Measurements from ENCODE around the gene PPM1J.
"Not testable (repeated sequence)": the region's sequence is repeated elsewhere in the genome, so short reads cannot be mapped to it uniquely, and the experiment has no call there.

PPM1J gene

DNA sequence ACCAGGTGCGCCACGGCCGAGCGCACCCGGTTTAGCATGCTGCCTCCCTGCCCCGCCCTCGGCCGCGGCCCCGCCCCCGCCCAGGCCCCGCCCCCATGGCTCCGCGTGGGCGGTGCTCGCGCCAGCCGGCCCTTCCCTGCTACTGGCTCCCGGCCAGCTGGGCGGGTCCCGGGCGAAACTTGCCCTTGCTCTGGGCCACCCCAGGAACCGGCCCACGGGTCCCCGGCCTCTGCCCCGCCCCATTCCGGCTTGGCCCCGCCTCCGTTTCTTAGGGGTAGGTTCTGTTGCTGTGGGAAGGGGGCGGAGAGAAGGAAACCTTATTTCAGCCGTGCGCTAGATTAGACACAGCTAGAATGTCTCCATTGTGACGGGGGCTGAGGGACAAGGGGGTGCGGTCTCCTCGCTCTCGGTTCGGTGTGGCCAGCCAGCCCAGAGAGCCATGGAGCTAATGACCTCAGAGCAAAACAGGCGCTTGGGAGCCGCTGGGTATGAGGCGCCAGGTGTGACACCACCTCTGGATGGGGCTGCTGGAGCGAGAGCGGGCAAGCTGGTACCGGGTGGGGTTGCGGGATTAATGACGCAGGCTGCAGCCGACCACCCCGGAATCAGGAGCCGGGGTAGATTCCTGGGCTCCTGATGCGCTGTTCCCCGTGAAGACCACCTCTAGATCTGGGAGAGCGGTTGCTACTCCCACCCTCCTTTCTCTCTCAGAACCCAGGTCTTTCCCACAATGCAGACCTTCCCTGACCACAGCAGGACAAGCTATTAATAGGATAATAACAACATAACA, at the start of gene PPM1J:
TSS of gene PPM1J (minus strand) at position 69 of the 790 bp plus-strand sequence. CDS start at position 38, 31 bp downstream.
- peak; percentile 82 for DNase-seq (ENCODE audit: low read depth)

DNA sequence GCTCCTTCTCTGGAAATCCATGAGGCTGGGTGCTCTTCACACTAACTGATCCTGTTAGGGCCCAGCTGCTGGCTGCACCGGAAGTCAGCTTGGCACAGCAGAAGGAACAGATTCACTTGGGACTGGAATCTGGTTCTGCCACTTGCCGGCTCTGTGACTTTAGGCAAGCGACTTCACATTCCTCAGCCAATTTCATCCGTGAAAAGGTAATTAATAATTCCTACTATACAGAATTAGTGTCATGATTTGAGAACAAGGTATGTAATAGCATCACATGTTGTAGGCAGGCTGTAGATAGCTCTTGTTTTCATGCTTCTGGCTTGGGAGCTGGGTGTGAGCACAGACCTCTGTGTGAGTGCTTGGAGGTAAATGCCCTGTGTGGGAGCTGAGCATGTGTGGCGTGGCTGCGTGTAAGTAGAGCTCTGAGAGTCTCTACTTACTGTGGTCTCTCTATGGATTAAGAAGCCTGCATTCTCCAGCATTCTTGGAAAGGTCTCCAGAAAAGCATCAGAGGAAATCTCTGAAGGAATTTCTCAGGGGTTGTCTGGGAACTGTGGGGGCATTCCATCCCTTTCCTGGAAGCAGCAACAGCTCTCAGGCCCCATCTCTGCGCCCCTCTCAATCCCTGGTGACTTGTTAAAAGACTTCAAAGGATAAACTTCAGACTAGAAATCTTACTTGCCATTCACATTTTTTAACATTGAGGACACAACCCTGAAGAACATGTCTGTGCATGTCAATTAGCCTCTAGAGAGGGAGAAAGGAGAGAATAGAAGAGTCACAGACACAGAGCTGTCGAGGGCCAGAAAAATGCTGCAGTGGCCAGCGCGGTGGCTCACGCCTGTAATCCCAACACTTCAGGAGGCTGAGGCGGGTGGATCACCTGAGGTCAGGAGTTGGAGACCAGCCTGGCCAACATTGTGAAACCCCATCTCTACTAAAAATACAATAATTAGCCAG, 47.7 kb upstream of the PPM1J start:
- DNase-seq (ENCODE audit: low read depth) = no peak

DNA sequence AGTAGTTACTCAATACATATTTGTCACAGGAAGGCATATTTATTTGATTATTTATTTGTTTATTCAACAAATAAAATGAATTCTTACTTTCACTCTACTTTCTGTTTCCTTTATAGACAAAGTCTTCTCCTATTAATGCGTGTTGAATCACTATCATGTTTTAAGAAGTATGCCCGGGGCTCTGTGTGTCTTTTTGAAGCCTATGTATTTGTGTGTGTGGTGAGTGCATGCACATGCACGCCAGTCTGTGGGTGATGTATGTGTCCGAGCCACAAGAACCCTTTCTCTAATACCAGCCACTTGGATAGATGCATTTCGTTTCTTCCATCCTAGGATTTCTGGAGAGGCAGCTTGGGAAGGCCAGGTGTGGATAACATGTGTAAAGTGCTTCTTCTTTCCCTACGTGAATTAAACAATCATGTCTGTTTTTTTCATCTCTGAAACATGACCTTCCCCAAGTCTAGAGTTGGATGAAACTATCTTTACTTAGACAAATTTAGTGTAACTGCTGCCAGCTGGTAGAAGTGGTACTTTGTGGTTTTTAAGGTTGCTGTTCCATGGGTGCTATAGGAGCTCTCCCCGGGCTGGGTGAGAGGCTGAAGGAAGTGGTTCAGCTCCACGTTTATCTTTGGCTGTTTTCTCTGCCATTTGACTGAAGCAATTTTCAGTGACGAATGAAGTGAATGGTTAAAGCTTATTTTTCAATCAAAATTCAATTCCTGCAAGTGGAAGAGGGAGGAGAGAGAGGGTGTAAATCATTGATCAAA, 46.8 kb upstream of the PPM1J start:
- DNase-seq (ENCODE audit: low read depth) = no peak

GRCh38 chr1:112759228-112759627, 44.1 kb upstream of the PPM1J start:
- no peak for DNase-seq (ENCODE audit: low read depth)

DNA sequence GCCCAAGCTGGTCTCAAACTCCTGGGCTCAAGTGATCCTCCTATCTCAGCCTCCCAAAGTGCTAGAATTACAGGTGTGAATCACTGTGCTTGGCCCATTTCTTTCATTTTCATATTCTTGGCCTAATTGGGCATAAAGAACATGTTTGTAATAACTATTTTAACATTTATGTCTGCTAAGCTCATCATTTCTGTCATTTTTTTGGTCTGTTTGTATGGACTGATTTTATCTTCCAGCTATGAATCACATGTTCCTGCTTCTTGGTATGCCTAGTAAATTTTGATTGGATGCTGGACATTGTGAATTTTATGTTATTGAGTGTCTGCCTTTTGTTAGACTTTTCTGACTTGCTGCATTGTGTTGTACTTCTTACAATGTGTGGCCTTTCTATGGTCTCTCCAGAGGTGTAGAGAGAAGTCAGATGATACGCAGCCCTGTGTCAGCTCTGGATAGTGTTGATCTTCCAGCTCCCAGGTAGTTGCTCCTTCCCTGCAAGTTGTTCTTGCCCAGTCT, 39.0 kb upstream of the PPM1J start:
- no peak for DNase-seq (ENCODE audit: low read depth)

DNA sequence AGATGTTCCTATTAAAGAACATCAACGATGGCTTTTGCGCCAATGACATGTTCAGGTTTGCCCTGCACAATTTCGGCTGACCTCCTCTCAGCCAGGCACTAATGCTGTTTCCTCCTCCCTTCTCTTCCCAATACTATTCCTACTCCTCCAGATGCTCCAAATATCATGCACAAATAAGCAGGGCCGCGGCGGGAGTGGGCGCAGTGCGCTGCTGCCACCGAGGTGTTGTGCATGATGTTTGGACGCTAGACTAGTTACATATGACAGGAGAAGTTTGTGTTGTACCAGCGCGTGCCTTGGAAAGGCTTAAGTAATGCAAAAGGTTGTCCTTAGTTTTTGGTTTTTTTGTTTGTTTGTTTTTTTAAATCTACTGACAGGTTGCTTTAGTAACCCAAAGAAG, 33.3 kb upstream of the PPM1J start:
- DNase-seq (ENCODE audit: low read depth) = no peak

DNA sequence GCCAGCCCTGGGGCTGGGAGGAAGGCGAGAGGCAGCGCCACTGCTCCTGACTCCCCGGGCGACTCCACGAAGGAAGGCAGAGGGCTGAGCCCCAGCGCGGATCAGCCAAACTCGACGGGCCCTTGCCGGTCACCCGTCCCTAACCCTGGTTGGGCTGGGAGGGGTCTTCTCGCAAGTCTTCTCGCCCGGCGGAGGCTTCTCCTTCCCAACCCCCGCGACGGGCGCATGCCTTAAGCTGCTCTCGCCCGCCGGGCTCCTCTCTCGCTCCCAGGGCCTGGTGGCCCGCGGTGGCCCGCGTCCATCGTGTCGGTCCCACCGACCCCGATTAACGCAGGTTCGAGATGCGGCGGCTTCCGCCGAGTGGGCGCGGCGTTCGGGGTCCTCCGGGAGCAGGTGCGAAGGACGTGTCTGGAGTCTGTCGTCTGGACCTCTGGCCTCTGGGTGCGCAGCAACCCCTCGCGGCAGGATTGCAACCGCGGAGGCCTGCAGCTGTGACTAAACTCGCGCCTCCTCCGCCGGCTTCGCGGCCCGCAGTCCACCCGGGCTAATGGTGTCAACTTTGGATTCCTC, 29.0 kb upstream of the PPM1J start:
- no peak for DNase-seq (ENCODE audit: low read depth)

- no peak for DNase-seq (ENCODE audit: low read depth)
Measured at GRCh38 chr1:112743174-112744008, 28.3 kb upstream of the PPM1J start.

DNA sequence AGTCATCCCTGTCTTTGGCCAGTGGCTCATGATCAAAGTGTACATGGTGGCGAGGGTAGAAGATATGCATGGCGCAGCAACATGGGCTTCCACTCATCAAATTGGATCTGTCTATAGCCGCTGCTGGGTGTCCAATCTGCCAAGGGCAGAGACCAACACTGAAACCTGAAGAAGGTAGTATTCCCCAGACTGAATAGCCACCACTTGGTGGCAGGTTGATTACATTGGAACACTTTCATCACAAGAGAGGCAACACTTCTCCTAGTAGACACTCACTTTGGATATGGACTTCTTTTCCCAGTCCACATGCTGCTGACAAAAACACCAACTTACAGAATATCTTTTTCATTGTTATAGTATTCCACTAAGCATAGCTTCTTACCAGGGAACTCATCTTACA, 22.4 kb upstream of the PPM1J start:
- no peak for DNase-seq (ENCODE audit: low read depth)

DNA sequence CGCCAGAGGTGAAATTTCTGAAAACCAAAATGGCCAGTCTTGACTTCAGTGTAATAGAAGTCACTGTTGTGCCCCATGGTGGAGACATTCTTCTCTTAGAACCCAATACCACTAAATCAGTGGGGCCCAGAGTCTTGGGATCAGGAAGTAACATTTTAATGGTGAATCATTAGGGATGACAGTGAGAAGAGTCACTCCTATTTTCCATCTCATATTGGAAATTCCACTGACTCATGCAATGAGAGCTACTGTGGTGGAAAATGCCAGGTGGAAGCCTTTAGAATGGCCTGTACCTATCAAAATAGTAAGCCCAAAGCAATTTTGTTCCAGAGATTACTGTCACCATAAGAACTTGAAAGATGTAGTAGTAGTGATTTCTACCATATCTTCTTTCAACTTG, 20.6 kb upstream of the PPM1J start:
- DNase-seq (ENCODE audit: low read depth) = no peak

DNA sequence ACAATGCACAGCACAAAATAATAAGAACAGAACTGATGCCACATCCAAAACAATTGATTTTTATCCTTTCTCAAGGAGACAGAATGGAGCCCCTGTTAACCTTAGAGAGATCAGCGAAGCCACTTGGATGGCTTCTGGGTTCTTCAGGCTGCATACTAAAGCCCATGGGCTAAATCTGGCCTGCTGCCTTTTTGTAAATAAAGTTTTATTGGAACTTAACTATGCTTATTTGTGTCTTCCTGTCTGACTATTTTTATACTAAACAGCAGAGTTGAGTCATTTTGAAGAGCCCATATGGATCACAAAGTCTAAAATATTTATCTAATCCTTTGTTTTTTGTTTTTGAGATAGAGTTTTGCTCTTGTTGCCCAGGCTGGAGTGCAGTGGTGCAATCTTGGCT, 16.3 kb upstream of the PPM1J start:
- no peak for DNase-seq (ENCODE audit: low read depth)

GRCh38 chr1:112729909-112730308, 14.8 kb upstream of the PPM1J start:
- DNase-seq (ENCODE audit: low read depth) = no peak

GRCh38 chr1:112729011-112729410, 13.9 kb upstream of the PPM1J start:
- not testable (repeated sequence) for DNase-seq (ENCODE audit: low read depth)

DNA sequence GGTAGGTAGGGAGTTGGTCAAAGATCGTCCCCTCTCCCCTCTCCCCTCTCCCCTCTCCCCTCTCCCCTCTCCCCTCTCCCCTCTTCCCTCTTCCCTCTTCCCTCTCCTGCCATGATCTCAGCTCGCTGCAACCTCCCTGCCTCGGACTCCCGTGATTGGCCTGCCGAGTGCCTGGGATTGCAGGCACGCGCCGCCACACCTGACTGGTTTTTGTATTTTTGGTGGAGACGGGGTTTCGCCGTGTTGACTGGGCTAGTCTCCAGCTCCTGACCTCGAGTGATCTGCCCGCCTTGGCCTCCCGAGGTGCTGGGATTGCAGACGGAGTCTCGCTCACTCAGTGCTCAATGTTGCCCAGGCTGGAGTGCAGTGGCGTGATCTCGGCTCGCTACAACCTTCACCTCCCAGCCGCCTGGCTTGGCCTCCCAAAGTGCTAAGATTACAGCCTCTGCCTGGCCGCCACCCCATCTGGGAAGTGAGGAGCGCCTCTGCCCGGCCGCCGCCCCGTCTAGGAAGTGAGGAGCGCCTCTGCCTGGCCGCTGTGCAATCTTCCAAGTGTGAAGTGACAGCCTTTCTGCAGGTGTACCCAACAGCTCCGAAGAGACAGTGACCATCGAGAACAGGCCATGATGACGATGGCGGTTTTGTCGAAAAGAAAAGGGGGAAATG, 13.3 kb upstream of the PPM1J start:
- not testable (repeated sequence) for DNase-seq (ENCODE audit: low read depth)

GRCh38 chr1:112727716-112728115, 12.6 kb upstream of the PPM1J start:
- DNase-seq (ENCODE audit: low read depth) = no peak

DNA sequence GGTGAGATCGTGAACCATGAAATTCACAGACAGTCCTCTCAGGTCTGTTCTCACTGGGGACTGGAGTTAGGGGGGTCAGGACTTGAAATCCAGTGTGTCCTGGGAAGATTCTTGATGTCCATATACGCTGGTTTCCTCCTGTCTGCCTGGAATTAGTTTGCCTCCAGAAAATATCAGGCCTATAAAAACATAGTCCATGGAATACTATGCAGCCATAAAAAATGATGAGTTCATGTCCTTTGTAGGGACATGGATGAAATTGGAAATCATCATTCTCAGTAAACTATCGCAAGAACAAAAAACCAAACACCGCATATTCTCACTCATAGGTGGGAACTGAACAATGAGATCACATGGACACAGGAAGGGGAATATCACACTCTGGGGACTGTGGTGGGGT, 9.1 kb upstream of the PPM1J start:
- not testable (repeated sequence) for DNase-seq (ENCODE audit: low read depth)

DNA sequence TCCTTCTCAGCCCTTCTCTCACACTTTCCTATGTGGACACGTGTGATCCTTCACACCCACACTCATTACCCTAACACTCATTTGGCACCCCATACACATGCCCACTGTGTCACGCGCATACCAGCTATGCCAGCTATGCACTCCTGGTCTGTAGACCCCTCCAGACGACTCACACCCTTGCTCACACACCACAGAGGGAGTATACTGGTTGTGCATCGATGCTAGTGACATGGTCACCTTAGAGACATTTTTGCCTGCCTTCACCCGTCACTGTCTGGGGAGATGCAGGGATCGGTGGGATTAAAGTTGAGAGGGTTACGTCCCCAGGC, 8.3 kb upstream of the PPM1J start:
- no peak for DNase-seq (ENCODE audit: low read depth)

DNA sequence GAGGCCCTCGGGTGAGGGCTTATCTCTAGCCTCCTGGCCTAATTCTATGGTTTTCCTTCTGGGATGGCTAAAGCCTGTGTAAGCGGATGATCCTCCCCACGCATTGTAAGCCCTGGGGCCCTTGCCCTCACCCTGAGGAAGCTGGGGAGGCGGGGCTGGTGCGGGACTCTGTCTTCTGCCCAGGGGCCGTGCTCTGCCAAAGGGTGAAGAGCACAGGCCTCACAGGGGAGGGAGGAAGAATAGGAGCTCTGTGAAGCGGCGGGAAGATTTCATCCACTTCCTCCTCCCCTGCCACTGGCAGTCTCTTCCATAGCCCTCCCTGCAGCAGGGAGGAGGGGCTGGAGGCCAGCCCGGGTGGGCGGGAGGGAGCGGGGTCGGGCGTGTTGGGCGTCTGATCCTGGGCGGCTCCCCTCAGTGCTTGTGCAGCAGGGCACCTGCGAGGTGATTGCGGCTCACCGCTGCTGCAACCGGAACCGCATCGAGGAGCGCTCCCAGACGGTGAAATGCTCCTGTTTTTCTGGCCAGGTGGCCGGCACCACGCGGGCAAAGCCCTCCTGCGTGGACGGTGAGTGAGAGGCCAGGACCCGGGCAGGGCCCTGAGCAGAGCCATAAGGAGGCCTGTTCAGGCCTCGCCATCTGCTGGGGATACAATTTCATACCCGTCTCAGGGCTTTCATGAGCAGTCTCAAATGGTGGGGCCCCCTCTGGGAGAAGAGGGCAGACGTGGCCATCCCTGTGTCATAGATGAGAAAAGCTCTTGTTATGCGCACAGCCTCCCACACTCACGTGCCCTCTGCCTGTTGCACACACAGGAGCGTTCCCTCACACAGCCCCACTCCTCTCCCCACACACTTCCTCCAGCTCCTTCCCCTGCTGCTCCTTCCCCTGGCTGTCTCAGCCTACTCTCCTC, 7.7 kb upstream of the PPM1J start:
- DNase-seq (ENCODE audit: low read depth) = no peak

DNA sequence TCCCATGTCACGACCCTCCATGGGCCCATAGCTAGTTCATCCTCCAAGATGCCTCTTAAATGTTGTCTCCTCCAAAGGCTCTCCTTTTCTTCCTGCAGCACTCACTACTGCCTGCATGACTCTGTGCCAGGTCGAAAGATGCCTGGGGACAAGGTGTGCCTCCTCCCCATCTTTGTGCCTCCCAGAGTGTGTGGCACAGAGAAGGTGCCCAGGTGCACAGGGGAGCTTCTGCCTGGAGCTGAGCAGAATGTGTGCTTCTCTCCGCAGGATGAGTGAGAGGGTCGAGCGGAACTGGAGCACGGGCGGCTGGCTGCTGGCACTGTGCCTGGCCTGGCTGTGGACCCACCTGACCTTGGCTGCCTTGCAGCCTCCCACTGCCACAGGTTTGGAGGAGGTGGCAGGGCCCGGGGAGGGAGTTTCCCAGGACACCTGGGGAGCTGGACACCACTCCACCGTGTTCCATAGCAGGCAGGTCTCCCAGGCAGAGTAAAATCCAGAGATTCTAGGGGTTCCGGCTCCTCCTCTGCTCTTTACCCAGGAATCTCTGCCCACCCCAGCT, 6.9 kb upstream of the PPM1J start:
- no peak for DNase-seq (ENCODE audit: low read depth)

Measured in stimulated activated CD8-positive, alpha-beta memory T cell treated with anti-CD3 and anti-CD28 coated beads, Interleukin-15, amount 100 ng/mL, for 24 hours (primary cell).